T-helper 2 cell (primary cell): ENCODE results near the gene HNRNPDL.
A peak's percentile ranks its signal among the peaks of the same experiment; 100 is the strongest.

Experiments
- DNase-seq, 5 experiments: peaks; one replicate each; pipeline versions ENCODE4 v3.0.0 to v3.0.0-alpha.2; 2012 to 2022

HNRNPDL gene

GRCh38 chr4:82382751-82383150 is 47.5 kb downstream of the HNRNPDL start:
- DNase-seq: no peak

GRCh38 chr4:82381661-82382296 is 48.5 kb downstream of the HNRNPDL start:
- no peak for DNase-seq

- DNase-seq: no peak
These were observed 49.0 kb downstream of the HNRNPDL start for GRCh38 chr4:82381235-82381634.

GRCh38 chr4:82380831-82381230 is 49.4 kb downstream of the HNRNPDL start:
- DNase-seq: no peak

GRCh38 chr4:82380344-82380743 is 49.9 kb downstream of the HNRNPDL start:
- DNase-seq: no peak

GRCh38 chr4:82376109-82376508 is 54.2 kb downstream of the HNRNPDL start:
- DNase-seq: no peak

GRCh38 chr4:82373816-82374625 is 56.2 kb downstream of the HNRNPDL start, which contains the start of gene HNRNPD:
HNRNPD (minus strand) TSS chr4:82373991; CDS start chr4:82373678, 313 bp downstream.
- peak; percentile 73 to 99 (median 85) for DNase-seq

- DNase-seq: no peak
These were observed 56.8 kb downstream of the HNRNPDL start for GRCh38 chr4:82373486-82373815.
